Stimulated activated CD4-positive, alpha-beta T cell treated with anti-CD3 and anti-CD28 coated beads, Interleukin-2, amount 100 ng/mL, for 4 hours (primary cell): Measurements from ENCODE around the gene MYO1D.

Experiments
- DNase-seq: peaks from one replicate; pipeline ENCODE4 v3.0.0-alpha.2; 2020; ENCODE audit warnings: low read depth

MYO1D gene

DNA sequence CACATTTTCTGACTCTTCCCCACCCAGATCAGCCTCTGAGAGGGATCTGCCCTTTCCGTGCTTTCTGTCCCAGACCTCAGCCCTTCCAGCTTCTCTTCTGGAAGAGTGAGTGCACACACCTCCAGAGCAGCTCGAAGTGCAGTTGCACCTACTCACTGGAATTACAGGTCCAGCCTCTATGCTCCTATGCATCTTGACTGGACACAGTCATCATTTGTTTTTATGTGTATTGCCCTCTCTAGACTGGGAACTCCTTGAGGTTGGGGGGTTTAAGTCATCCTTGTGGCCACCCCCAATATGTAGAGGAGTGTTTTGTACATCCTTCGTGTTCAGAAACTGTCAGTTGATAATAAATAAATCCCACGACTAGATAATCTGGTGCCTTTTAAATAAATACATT, 308.2 kb downstream of the MYO1D start:
- no peak for DNase-seq

DNA sequence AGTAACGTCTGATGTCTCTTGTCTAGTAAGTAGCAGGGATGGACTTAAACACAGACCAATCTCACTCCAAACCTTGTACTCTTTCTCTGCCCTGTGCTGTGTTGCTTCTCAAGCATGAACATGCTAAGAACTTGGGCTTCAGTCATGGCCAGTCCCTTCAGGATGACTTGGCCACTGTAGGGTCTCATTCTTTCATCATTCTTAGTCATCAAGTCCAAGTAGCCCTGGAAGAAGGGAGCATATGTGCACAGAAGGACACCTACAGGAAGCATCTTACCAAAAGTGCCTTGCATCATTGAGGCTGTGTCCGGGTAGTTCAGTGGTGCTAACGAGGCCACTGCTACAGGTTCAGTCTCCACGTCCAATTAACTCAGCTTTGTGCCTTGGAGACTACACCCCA, 309.4 kb downstream of the MYO1D start:
- DNase-seq: no peak

DNA sequence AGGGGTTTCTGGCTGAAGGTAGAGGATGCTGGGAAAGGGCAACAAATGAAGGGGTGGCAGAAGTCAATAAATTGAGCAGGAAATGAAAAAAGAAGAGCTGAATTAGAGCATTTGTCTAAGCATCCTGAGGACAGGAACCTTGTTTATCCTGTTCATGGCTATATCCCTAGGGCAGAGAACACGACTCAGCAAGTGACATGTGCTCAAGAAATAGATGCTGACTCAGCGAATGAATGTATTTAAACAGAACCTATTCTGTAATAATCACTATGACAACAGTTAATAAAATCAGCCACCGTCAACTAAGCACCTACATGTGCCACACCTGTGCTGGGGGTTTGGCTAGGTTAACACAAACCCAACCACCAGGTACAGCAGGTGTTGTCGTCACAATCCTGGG, 309.8 kb downstream of the MYO1D start:
- DNase-seq: no peak

DNA sequence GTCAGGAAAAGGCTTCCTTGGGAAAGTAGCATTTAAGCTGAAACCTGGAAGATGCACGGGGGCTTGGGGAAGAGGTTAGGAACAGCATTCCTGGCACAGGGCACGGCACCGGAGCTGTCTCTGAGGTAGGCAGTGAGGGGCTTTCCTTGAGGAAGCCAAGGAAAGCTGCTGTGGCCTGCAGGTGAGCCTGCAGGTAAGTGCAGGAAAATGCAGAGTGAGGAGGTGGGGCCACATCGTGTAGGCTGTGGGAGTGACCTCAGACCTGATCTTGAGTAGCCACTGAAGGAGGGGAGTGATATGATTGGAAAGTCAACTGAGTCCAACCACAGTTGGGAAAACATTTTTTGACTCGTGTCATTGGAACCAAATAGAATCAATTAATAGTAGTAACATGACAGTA, 310.6 kb downstream of the MYO1D start:
- no peak for DNase-seq

DNA sequence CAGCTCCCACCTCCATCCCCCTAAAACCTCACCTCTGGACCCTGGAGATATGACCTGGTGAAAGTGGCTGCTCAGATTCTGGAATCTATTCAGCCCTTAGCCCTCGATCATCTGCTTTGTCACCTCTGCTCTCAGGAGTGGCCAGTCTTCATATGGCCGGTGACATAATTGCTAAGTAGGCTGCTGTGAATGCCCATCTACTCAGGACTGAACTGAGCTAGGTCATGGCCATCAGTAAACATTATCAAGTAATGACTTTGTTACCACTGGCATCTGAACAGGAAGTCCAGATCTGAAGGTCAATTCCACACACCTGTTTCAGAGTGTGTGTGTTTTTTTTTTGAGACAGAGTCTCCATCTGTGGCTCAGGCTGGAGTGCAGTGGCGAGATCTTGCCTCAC, 311.5 kb downstream of the MYO1D start:
- no peak for DNase-seq

DNA sequence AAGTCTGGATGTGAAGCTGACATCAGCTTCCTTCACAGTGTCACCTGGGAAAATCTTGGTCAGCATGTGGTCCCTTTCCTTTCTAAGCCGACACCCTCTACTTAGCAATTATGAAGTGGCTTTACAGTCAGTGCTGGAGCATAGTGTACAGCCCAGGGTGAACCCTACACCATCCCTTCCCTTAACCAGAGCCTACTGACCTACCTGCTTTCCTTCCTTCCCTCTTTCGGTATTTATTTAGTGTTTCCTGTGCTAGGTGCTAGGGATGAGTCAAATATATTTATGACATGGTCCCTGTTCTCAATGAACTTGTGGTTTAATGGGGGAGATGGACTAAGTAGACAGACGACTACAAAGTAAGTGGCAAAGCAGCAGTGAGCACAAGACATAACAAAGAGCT, 312.6 kb downstream of the MYO1D start:
- no peak for DNase-seq

DNA sequence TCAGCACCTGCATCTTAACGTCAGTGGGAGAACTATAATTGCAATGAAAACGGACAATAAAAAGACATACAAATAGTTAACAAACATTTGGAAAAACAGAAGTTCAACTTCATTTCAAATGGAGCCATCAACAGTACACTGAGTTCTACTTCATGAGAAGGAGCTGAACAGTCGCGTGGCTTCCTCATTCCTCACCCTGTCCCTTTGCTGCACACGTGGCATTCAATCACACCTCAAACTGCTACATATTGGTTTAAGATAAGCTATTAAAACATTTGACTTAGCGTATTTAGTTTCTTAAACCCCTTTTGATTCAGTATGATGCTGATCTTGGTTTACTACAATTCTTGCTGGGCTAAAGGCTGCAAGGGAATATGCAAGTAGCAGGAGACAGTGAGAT, 313.3 kb downstream of the MYO1D start:
- no peak for DNase-seq

DNA sequence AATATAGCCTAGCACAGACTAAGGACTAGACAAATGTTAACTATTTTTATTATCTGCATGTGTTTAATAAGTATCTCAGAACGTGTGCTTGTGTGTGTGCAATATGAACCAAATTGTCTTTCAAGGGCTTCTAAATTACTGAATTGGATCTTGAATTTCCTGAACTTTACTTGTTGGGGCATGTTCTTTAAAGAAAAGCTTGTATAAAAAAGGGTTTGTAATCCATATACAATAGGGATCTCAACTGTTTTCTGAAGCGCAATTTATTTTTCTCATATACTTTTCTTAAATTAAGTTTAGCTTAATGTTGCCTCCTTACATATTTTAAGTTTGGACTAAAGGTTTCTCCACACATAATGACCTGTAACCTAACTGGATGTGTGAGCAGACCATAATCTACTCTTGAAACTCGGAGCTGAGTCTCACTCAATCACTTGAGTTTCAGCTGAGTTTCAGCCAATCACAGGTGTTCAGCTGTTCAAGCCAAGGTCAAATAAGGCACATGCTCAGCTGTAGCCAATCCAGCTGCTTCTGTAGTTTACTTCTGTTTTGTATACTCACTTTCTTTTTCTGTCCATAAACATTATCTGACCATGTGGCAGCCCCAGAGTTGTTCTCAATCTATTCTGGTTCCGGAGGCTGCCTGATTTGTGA, 317.8 kb downstream of the MYO1D start:
- no peak for DNase-seq

DNA sequence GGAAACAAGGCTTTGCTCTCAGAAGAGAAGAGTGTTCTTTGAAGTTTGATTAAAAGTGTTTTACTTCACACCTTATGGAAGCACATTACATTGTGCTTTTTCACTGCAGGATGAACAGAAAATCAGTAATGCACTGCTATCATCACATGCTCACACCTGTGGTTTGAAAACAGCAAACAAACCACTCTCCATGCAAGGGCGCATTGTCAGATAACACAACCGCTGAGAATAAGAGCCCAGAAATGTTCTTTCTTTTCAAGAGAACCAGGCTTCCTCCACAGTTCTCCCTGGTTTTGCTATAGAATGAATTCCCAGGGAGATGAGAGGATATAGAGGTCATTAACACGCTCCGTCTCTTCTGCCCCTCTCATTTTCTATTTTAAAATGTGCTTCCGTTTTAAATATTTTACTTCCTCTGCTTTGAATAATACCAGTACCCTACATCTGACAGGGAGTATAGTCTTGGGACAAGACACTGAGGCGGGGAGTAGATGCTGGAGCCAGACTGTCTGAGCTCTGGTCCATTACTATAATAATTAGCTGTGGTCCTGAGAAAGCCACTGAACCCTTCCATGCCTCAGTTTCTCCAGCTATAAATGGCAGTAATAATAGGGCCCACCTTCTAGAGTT, 318.5 kb downstream of the MYO1D start:
- DNase-seq: no peak

DNA sequence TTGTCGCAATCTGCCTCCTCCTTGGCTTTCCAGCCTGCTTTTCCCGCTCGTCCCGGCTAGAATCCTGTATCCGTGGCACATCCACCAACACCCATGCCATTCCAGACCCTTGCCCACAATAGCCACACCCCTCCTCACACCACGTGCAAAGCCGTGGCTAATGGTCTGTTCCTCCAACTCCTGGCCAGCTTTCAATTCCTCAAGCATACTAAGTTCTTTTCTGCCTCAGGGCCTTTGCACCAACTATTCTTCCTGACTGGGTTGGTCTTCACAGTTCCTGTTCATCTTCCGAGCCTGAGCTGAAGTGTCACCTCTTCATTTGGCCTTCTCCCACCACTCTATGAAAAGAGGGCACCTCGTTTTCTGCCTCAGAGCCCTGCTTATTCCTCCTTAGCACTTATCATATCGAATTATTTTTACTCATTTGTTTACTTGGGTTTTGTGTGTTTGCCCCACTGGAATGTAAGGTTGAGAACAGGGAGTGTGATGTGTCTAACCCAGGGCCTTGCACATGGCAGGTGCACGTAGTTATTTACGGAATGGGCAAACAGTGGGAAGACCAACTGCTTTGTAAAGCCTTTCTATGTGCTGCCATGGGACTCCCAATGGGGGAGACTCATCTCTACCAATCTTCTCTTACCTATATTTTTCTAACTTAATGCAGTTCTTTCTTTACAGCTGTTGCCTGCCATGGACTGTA, 321.2 kb downstream of the MYO1D start:
- no peak for DNase-seq

DNA sequence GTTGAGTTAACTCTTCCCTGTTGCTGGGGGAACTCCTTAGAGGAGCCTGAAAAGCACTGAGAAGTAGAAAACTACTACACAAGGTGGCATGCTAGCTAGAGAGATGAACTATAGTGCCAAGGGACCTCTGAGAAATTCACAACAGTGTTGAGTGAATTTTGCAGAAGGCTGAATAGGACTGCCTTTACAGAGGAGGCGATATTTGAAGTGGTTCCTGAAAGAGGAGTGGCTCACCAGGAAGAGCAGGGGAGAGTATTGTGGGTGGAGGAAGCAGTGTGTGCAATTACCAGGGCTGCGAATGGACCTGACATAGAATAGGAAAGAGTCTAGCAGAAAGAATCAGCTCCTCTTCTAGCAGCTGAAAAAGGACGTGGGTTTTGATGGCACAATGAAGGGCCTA, 323.8 kb downstream of the MYO1D start:
- no peak for DNase-seq

DNA sequence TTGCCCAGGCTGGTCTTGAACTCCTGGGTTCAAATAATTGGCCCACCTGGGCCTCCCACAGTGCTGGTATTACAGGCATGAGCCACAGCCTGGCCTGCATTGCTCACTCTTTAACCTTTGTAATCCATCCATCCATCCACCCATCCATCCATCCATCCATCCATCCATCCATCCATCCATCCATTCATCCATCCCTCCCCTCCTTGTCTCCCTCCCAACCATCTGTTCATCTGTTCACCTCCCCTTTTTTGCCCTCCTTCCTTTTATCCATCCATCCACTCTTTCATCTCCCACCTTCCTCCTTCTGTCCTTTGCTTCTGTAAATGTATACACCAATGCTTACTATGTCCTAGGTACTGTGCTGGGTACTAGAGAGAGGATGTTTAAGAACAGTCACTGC, 324.6 kb downstream of the MYO1D start:
- no peak for DNase-seq

DNA sequence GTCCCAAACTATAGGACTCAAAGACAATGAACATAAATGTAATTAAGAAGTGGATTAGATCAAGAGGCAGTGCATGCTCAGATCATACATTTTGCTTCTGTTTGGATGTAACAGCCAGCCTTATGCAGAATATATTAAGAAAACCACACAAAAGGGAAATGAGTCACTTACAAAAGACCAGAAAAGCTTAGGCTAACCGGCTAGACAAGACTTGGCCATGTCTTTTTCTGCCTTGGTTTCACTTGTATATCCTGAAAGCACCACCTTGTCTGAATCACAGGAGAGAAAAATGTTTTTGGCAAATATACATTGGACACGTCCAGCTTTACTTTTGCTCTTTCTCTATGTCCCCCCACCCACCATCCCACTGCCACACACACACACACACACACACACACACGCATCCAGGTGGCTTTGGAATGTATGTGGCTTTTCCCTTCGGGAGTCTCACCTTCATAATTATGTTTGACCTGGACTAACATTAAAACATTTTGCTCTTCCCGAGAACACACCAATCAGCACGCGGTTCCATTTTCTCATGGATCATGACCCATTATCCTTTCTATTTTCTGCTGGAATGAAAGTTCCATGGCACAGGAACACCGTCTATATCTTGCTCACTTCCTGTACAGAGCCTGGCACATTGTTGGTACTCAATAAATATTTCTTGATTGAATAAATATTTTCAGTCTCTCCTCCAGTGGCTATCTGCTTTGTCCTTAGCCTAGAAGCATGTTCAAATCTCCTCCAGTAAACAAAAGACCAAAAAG, 325.6 kb downstream of the MYO1D start:
- DNase-seq: no peak

DNA sequence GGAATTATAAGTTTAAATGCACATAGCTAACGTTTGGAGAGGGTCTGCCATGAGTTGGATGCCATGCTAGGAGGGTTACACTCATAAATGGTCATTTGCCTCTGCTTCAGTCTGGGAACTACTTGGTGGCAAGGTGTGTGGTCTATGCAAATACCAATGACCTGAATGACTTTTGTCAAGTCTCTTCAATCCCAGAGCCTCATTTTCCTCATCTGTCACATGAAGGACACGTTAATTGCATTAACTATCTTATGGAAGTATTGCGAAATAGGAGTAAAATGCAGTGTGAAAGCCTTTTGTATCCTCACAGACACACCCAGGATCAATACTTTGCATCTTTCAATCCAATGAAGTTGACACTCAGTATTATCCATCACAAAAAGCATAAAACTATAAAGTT, 327.4 kb downstream of the MYO1D start:
- DNase-seq: no peak

DNA sequence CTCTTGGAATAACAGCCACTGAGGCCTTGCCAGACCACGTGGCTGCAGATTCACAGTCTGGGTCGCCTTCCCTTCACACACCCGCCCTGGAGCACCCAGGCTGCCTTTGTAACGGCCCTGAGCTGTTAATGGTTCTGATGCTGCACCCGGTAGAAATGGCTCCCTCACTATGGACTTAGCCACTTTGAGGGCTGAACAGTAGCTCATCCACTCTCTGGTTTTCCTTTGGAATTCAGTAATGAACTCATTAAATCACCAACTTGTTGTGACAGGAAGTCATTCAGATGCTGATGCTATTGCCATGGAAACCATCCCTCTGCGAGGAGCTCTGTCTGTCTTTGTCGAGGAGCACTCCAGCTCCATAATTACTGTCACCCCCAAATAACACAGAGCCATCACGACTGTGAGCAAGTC, 330.9 kb downstream of the MYO1D start:
- no peak for DNase-seq

DNA sequence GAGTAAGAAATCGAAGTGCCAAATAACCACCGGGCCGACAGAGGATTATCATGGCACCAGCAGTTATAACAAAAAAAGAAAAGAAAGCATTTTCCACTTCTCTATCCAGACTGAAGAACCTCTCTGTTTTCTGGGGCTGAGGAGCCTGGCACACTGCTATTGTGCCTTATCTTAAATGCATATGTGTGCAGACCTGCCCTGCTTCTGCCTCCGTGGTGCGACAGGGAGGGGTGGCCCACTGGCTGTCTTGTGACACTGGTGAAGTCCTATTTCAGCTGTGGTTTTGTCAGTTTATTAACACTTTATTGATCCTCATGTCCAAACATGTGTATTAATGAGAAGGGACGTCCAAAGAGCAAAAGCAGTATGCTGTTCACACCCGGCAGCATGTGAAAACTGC, 334.7 kb downstream of the MYO1D start:
- no peak for DNase-seq

DNA sequence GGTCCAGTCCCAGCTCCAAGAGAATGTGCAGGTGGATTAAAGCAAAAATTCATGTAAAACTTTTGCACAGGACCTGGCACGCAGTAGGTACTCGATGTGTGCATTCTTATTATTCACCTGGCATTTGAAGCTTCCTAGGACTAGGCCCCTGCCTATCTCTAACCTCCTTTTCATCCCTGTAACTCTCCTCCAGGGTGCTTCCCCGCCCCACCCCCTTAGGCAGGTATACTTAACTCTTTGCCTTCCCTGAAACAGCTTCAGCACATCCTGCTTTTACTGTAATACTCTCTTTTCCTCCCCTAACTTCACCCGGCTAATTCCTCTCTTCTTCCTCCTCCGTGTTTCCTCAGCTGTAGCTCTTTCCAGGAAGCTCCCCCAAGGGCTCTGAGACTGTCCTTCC, 335.3 kb downstream of the MYO1D start:
- no peak for DNase-seq

DNA sequence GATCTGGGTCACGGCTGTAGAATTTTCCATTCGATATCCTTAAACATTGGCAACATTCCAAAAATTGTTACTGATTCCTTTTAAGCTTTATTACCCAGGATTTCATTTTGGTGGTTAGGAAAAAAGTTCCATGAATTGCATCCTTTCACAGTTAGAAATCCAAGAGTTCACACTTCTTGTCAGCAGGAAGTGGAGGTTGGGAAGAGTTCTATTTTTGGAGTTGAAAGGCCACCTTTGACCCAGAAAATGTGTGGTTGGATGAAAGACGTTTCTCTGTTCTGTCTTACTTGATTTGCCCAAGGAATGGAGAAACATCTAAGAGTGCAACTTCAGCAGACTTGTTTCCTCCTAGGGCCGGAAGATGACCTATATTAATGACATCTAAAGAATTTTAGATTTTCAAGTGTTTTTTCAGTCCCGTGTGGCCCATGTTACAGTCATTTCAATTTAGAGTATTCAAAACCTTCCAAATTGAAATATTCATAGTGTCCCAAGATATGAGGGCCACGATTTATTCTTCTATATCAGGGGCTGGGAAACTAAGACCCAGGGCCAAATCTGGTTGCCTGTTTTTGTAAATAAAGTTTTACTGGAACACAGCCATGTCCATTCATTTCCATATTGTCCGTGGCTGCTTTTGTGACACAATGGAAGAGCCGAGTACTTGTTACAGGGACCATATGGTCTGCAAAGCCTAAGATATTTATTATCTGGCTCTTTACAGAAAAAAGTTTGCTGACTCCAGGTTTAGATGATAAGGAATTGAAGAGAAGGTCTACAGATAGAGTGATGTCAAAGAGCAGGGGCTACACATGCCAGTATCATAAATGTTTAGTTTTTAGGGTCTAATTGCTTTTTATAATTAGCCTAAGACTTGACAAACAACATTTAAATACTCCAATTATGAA, 339.9 kb downstream of the MYO1D start:
- DNase-seq: no peak

DNA sequence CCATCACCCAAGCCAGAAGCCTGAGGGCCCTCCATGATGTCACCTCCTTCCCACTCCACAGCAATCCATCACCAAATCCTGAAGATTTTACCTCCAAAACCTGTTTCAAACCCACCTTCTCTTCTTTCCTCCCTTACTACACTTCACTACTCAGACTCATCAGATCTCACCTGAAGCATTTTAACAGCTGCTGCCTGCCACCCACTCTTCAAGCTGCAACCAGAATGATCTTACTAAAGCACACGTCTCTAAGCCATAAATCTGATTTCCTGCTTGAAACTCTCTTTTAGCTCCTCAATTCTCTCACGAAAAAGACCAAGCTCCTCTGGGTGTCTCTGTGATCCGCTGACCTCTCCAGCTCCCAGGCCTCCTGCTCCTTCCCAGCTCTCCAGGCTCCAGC, 343.6 kb downstream of the MYO1D start:
- DNase-seq: no peak

DNA sequence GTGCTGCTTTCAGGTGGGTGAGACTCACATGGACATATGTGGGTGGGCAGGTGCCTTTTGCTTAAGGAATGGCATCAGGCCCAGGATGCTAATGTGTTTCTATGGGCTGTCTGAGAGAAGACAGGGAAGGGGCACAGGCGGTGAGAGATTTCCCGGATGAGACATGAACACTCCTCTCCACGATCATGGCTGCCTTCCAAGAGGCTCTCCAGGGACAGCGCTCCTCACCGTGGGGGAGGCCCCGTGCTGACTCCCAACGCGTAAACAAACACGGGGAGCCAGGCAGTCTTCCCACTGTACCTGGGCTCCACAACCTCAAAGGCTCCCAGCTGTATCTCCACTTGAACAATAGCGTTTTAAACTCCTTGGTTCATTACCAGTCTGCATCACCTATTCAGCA, 347.3 kb downstream of the MYO1D start:
- DNase-seq: no peak

DNA sequence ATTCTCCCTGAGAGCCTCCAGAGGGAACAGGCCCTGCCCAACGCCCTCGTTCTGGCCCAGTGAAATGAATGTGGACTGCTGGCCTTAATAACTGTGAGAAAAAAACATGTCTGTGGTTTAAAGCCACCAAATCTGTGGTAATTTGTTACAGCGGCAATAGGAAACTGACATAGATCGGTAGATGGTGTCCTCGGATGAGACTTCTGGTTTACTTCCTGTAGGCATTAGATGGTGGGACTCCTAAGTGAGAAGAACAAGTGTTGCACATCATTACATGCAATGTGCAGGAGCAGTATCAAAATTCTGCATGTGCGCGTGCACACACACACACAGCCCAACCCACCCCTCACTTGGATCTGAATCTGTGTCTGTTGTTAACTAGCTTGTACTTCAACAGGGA, 348.1 kb downstream of the MYO1D start:
- no peak for DNase-seq

DNA sequence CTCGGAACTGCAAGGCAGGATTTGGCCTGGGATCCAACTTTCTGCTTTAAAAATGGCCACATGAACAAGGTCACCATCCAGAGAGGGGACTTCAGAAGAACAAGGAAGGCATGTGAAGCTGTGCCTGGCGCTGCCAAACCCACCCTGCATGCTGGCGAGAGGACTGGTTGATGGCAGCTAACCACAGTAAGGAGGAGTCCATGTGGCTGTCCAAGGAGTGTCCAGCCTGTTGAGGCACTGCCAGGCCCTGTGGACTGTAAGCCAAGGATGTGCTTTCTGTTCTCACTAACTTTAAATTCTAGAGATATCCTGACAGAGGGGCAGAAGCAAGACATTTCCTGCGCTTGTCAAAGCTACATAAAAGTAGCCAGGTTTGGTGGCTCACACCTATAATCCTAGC, 349.8 kb downstream of the MYO1D start:
- no peak for DNase-seq
